Suprapubic skin (tissue), 4 donors: ENCODE data around the gene NAT16. TPM values are rescaled to one million over a fixed set of nuclear protein-coding genes. Genes with fewer than 3 reads are reported as not detected.

Experiments
- DNase-seq, 2 donors: peaks; one replicate each; pipeline ENCODE4 v3.0.0-alpha.2; 2019; ENCODE audit warnings: low spot score in 2 of 2
- H3K27ac ChIP-seq: fragments of 200-600 bp; sonication (generic); one replicate; pipeline ENCODE4 v1.5.1; 2019
- H3K27me3 ChIP-seq: fragments of 200-600 bp; sonication (generic); one replicate; pipeline ENCODE4 v1.5.1; 2019
- H3K36me3 ChIP-seq: fragments of 200-600 bp; sonication (generic); one replicate; pipeline ENCODE4 v1.5.1; 2019
- H3K4me1 ChIP-seq: fragments of 200-600 bp; sonication (generic); one replicate; pipeline ENCODE4 v1.5.1; 2019
- H3K4me3 ChIP-seq: fragments of 200-600 bp; sonication (generic); one replicate; pipeline ENCODE4 v1.5.1; 2019; ENCODE audit warnings: mild to moderate bottlenecking
- H3K9me3 ChIP-seq: fragments of 200-600 bp; sonication (generic); one replicate; pipeline ENCODE4 v1.5.1; 2019
- EP300 ChIP-seq: sonication (generic); formaldehyde crosslinking; IDR thresholded peaks from one replicate; pipeline ENCODE4 v1.6.1; 2017; ENCODE audit warnings: antibody characterized with exemption
- POLR2A ChIP-seq, 2 donors: fragments of 450-650 bp; IDR thresholded peaks; one replicate each; pipeline ENCODE4 v1.6.1; 2017; ENCODE audit warnings: antibody characterized with exemption in 2 of 2, mild to moderate bottlenecking in 2 of 2, moderate library complexity in 2 of 2
- POLR2AphosphoS5 ChIP-seq, 3 donors: sonication (generic); formaldehyde crosslinking; IDR thresholded peaks; one replicate each; pipeline ENCODE4 v1.6.1; 2017; ENCODE audit warnings: antibody characterized with exemption in 3 of 3
- WGBS: methylation state at CpG from one replicate; pipeline ENCODE4 v1.1.5; 2018; 5-methylcytosine and 5-hydroxymethylcytosine counted together
- total RNA-seq, 4 donors: library from RNA; depleted of rRNA; stranded (reverse); fragments of >200 nt; gene quantifications; one replicate each; pipeline ENCODE4 v1.1.0, GENCODE V29; 2016
- TF ChIP-seq, protein P1 (sequence below), 2 donors: fragments of 200-600 bp in 1 of 2; fragments of 450-650 bp in 1 of 2; sonication (generic) in 1 of 2; IDR thresholded peaks; one replicate each; pipeline ENCODE4 v1.5.1; 2016 to 2019; ENCODE audit warnings: antibody characterized with exemption in 2 of 2, mild to moderate bottlenecking in 1 of 2, moderate library complexity in 1 of 2

NAT16 gene
- total RNA-seq, 4 donors from 2014 or later = not detected

DNA sequence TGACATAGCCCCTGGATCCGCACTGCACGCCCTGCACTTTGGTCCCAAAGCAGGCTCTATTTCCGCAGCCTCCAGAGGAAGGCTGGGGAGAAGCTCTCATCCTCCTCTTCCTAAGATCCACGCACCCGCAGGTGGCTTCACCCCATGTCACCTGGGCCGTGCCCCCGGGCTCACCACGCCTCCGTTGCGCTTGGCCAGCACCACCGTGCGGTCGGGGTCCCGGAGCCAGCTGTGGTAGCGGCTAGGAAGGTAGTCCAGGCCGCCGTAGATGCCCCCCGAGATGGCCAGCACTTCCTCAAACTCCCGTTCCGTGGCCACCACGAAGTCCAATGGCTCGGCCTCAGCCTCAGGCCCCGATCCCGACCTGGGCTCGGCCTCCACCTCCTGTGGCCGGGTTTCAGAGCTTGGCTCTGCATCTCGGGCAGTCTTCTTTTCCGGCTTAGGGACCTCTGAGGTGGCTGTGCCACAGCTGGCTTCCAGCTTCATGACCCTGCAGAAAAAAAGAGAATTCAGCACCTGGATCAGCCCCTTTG is 5.7 kb downstream of the NAT16 start:
- H3K27me3 ChIP-seq = peaks cover 100% of the 10 kb centered on the region
- H3K4me3 ChIP-seq = no peak overlapping the region
- no peak overlapping the region for H3K27ac ChIP-seq
- H3K9me3 ChIP-seq = no peaks in the 10 kb centered on the region
- no peak for DNase-seq
- H3K36me3 ChIP-seq = no peaks in the 10 kb centered on the region
- H3K4me1 ChIP-seq = peaks cover 55% of the 10 kb centered on the region
- WGBS = 4% methylated on average over 8 of the region's 28 CpGs
- TF ChIP-seq POLR2AphosphoS5 (IDR thresholded peaks at IDR 0.05) = no peak

DNA sequence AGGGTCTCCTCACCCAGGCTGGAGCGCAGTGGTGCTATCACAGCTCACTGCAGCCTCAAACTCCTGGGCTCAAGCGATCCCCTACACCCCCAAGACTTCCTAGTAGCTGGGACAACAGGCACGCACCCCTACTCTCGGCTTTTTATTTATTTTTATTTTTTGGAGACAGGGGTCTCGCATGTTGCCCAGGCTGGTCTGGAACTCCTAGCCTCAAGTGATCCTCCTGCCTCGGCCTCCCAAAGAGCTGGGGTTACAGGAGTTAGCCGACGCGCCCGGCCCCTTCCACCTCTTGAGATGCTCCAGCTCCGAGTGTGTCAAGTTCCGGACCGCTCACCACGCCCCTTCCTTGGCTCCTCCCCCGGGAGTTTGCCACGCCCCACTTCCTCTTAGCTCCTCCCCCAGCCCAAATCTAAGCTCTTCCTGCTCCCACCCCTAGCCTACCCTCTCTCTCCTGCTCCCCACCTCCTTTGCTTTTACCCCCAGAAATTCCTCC is 6.3 kb downstream of the NAT16 start:
- WGBS = 4% methylated on average over 16 of the region's 16 CpGs
- Histone ChIP-seq H3K27me3 (peaks cover 100% of the 10 kb centered on the region), H3K4me1 (peaks cover 52% of the 10 kb centered on the region), H3K4me3 (peak overlapping the region; percentile 23), H3K36me3 (no peaks in the 10 kb centered on the region), H3K27ac (no peak overlapping the region), H3K9me3 (no peaks in the 10 kb centered on the region)
- no peak for DNase-seq
- no peak for TF ChIP-seq POLR2A (IDR thresholded peaks at IDR 0.05)
- TF ChIP-seq, protein P1, sequence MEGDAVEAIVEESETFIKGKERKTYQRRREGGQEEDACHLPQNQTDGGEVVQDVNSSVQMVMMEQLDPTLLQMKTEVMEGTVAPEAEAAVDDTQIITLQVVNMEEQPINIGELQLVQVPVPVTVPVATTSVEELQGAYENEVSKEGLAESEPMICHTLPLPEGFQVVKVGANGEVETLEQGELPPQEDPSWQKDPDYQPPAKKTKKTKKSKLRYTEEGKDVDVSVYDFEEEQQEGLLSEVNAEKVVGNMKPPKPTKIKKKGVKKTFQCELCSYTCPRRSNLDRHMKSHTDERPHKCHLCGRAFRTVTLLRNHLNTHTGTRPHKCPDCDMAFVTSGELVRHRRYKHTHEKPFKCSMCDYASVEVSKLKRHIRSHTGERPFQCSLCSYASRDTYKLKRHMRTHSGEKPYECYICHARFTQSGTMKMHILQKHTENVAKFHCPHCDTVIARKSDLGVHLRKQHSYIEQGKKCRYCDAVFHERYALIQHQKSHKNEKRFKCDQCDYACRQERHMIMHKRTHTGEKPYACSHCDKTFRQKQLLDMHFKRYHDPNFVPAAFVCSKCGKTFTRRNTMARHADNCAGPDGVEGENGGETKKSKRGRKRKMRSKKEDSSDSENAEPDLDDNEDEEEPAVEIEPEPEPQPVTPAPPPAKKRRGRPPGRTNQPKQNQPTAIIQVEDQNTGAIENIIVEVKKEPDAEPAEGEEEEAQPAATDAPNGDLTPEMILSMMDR (IDR thresholded peaks at IDR 0.05) = no peak
- no peak for TF ChIP-seq POLR2AphosphoS5 (IDR thresholded peaks at IDR 0.05)
- no peak for TF ChIP-seq EP300

DNA sequence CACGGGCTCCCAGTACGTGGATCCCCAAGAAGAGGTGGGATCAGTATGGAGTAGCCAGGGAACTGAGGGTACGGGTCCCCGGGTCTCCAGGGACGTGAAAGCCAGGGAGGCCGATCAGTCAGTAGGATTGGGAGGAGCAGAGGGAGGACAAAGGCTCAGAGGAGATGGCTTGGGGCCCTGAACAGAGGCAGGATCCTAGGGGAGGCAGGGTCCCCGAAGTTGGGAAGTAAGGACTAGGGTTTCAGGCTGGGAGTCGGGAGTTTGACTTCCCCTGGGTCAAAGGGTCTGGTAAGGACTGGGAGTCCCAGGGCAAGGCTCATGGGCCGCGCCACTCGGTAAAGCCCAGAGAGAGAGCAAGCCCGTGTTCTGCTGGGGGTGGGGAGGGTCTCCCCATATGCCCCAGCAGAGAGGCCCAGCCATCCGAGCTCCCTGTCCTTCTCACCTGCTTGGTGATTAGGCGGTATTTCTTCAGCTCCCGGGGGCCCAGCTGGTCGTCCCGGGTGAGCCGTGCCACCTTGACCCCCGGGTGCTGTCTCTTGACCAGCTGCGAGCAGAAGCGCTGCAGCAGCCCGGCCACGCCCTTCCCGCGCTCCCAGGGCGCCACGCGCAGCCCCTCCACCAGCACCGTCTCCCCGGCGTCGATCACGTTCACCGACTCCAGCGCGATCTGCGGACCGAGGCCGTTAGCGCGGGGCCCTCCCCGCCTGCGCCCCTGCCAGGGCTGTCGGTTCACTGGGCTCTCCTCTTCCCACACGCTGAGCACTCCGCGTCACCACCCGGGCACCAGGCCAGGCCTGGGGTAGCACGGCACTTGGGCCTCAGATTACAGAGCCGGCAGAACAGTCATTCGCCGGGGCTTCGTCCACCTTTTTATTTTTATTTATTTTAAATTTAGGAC is 7.0 kb downstream of the NAT16 start:
- H3K27ac ChIP-seq = no peak overlapping the region
- TF ChIP-seq, protein P1 (IDR thresholded peaks at IDR 0.05) = no peak
- no peak for TF ChIP-seq POLR2AphosphoS5 (IDR thresholded peaks at IDR 0.05)
- peaks cover 51% of the 10 kb centered on the region for H3K4me1 ChIP-seq
- 2% methylated on average over 33 of the region's 53 CpGs for WGBS
- peaks cover 100% of the 10 kb centered on the region for H3K27me3 ChIP-seq
- H3K4me3 ChIP-seq = peak overlapping the region; percentile 23
- H3K9me3 ChIP-seq = no peaks in the 10 kb centered on the region
- H3K36me3 ChIP-seq = no peaks in the 10 kb centered on the region
- no peak for DNase-seq

DNA sequence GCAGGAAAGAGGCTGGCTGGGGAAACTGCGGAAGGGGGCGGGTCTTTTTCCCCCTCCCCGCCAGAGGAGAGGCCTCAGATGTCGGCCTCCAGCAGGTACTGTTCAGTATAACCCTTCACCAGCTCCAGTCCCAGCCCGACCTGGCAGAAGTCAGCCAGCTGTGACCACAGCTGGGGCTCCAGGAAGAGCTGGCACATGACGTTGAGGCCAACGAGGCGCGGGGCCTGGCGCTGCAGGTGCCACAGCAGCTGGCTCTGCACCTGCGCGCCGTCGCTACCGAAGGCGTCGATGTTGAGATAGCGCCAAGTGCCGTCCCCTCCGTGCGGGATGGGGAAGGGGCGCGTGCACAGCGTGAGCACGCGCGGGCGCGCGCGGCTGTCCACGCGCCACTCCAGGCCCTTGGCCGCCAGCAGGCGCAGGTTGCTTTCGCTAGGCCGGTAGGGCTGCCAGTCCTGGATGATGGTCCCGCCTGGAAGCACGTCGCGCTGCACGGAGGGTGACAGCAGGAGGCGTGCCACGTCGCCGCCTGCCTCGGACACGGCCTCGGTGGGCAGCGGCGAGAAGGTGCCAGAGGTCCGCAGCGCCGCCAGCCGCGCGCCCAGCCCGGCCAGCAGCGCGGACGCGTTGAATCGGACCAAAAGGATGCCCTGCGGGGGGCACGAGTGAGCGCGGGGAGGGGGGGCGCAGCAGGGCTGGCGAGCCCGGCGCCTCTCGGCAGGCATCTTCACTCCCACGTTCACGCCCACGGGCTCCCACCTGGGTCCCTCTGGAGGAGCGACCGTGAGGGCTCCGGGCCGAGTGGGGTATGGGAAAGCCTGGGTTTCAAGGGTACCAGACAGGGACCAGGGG is 7.9 kb downstream of the NAT16 start:
- Histone ChIP-seq H3K9me3 (no peaks in the 10 kb centered on the region), H3K4me1 (peaks cover 51% of the 10 kb centered on the region), H3K27ac (no peak overlapping the region), H3K36me3 (no peaks in the 10 kb centered on the region), H3K4me3 (peak overlapping the region; percentile 18), H3K27me3 (peaks cover 100% of the 10 kb centered on the region)
- WGBS = 4% methylated on average over 30 of the region's 79 CpGs
- no peak for DNase-seq
- TF ChIP-seq EP300 (no peak), POLR2A (IDR thresholded peaks at IDR 0.05) (no peak), POLR2AphosphoS5 (IDR thresholded peaks at IDR 0.05) (no peak)
- TF ChIP-seq, protein P1 (IDR thresholded peaks at IDR 0.05) = no peak

DNA sequence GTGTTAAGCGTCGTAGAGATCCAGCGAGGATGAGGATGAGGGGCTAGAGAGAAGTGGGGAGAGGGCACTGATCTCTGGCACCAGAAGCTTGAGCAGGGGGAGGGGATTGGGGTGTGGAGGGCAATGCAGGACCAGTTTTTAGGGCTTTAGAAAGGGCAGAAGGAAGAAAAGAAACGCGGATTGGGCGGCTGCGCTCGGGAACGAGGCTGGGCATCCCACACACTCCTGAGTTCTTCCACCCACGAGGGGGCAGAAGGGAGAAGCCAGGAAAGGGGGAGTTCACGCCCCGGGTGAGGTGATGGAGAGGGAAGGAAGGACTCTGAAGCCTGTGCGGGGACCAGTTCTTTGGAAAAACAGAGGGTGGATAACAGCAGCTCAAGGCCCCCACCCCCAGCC is 8.7 kb downstream of the NAT16 start:
- WGBS = 3% methylated on average over 12 of the region's 13 CpGs
- TF ChIP-seq POLR2A (IDR thresholded peaks at IDR 0.05) = no peak
- TF ChIP-seq POLR2AphosphoS5 (IDR thresholded peaks at IDR 0.05) = no peak
- TF ChIP-seq, protein P1 (IDR thresholded peaks at IDR 0.05) = no peak
- no peak for TF ChIP-seq EP300
- peaks cover 100% of the 10 kb centered on the region for H3K27me3 ChIP-seq
- H3K27ac ChIP-seq = no peak overlapping the region
- no peaks in the 10 kb centered on the region for H3K9me3 ChIP-seq
- no peaks in the 10 kb centered on the region for H3K36me3 ChIP-seq
- no peak for DNase-seq
- H3K4me3 ChIP-seq = no peak overlapping the region
- peaks cover 51% of the 10 kb centered on the region for H3K4me1 ChIP-seq
